GM19395 (cell line): ENCODE results near the gene PUSL1.
A peak's percentile ranks its signal among the peaks of the same experiment; 100 is the strongest.

Source experiments
- ATAC-seq: cut with Tn5 transposase; IDR thresholded peaks from one replicate; pipeline ENCODE4 v1.9.1; 2021; ENCODE audit warnings: mild to moderate bottlenecking, moderate library complexity; ENCODE audit not compliant: unreplicated experiment

PUSL1 gene

GRCh38 chr1:1307923-1308755, at the start of gene PUSL1, which contains the start of gene ACAP3:
PUSL1 (plus strand) TSS chr1:1308597; CDS start chr1:1308644, 47 bp downstream.
ACAP3 (minus strand) TSS chr1:1307930; CDS start chr1:1307815, 115 bp downstream.
- peak; percentile 55 for ATAC-seq

GRCh38 chr1:1259119-1259488, 49.3 kb upstream of the PUSL1 start:
- no peak for ATAC-seq

- ATAC-seq = no peak
Observed at GRCh38 chr1:1259540-1259939, 48.9 kb upstream of the PUSL1 start.

- ATAC-seq = no peak
Observed at GRCh38 chr1:1259951-1260600, 48.3 kb upstream of the PUSL1 start.

- no peak for ATAC-seq
Observed at GRCh38 chr1:1260843-1261560, 47.4 kb upstream of the PUSL1 start.

- no peak for ATAC-seq
Observed at GRCh38 chr1:1262071-1262470, 46.3 kb upstream of the PUSL1 start.

GRCh38 chr1:1262758-1263157, 45.6 kb upstream of the PUSL1 start:
- no peak for ATAC-seq

- ATAC-seq = no peak
Observed at GRCh38 chr1:1264026-1264425, 44.4 kb upstream of the PUSL1 start.

- no peak for ATAC-seq
Observed at GRCh38 chr1:1264868-1265272, 43.5 kb upstream of the PUSL1 start.

GRCh38 chr1:1267488-1268283, 40.7 kb upstream of the PUSL1 start:
- no peak for ATAC-seq

GRCh38 chr1:1268284-1268682, 40.1 kb upstream of the PUSL1 start:
- no peak for ATAC-seq

GRCh38 chr1:1270813-1271212, 37.6 kb upstream of the PUSL1 start:
- ATAC-seq = no peak

- ATAC-seq = peak; percentile 19
Observed at GRCh38 chr1:1272341-1273208, 35.8 kb upstream of the PUSL1 start.

- peak; percentile 19 for ATAC-seq
Observed at GRCh38 chr1:1273209-1273511, 35.2 kb upstream of the PUSL1 start.

- peak; percentile 68 for ATAC-seq
Observed at GRCh38 chr1:1273512-1274298, 34.7 kb upstream of the PUSL1 start, which contains the start of gene UBE2J2. UBE2J2 (minus strand) TSS chr1:1273854; CDS start chr1:1267992, 5,862 bp downstream.

- peak; percentile 31 for ATAC-seq
Observed at GRCh38 chr1:1274299-1274930, 34.0 kb upstream of the PUSL1 start.

GRCh38 chr1:1274931-1275431, 33.4 kb upstream of the PUSL1 start:
- no peak for ATAC-seq

GRCh38 chr1:1275836-1276235, 32.6 kb upstream of the PUSL1 start:
- no peak for ATAC-seq
